ENCODE data around the gene TOM1L1. TPM values are rescaled to one million over a fixed set of nuclear protein-coding genes. Genes with fewer than 3 reads are reported as not detected.

TOM1L1 gene
- total and polyA plus RNA-seq, 7 experiments from 2014 or later: 0.19 TPM; not detected in 6

GRCh38 chr17:54951286-54951685, 50.6 kb downstream of the TOM1L1 start:
- no peak overlapping the region for H3K4me3 Mint-ChIP-seq
- POLR2A ChIA-PET: no interaction called here

DNA sequence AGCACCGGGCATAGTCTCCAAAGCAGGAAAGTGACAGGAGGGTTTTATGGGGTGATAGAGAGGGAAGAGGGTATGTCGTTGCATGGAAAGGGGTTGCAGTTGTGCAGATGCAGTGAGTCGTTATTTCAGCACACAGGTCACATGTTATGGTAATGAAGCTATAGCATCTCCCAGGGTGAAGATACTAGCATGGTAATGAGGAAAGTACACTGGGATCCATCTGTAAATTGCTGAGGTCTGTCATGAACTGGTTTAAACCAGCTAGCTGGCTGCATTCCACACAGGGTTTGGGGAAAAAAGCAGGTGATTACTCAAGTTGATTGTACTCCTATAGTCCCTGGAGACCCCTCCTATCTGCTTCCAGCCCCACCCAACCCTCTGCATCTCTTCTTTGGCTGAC, 56.1 kb downstream of the TOM1L1 start:
- no peaks in the 10 kb centered on the region for H3K9me3 ChIP-seq (ENCODE audit: control insufficient read depth in 2 of 3, low read length in 3 of 3)
- H3K9me3 Mint-ChIP-seq: no peaks in the 10 kb centered on the region
- H3K27ac ChIP-seq (ENCODE audit: low read depth, low read length): no peak overlapping the region
- peaks cover 14 to 31% (median 17%) of the 10 kb centered on the region in 5 donors for H3K36me3 Mint-ChIP-seq
- intact Hi-C loops (cut with micrococcal nuclease): no loop called here
- H3K27ac Mint-ChIP-seq: peak overlapping the region in 5 of 9 donors; percentile 9 to 69 (median 36)
- ATAC-seq (no peak), DNase-seq (no peak)
- no peaks in the 10 kb centered on the region for H3K27me3 Mint-ChIP-seq
- H3K4me3 ChIP-seq (ENCODE audit: low read length): no peak overlapping the region
- peaks cover 0 to 9% (median 0%) of the 10 kb centered on the region in 7 donors for H3K4me1 Mint-ChIP-seq
- ChIA-PET POLR2A (no interaction called here), CTCF (no interaction called here)
- peaks cover 0 to 27% (median 7%) of the 10 kb centered on the region in 3 experiments for H3K36me3 ChIP-seq (ENCODE audit: control insufficient read depth in 2 of 3, insufficient read depth in 3 of 3, low read length in 3 of 3)
- H3K27me3 ChIP-seq (ENCODE audit: control insufficient read depth in 2 of 2, insufficient read depth in 2 of 2, low read length in 2 of 2): no peaks in the 10 kb centered on the region
- no peak overlapping the region for H3K4me3 Mint-ChIP-seq
- no peaks in the 10 kb centered on the region for H3K4me1 ChIP-seq (ENCODE audit: control insufficient read depth in 2 of 2, insufficient read depth in 2 of 2, low read length in 2 of 2)

More at GRCh38 chr17:54951286-54951685, 50.6 kb downstream of the TOM1L1 start:
- Mint-ChIP-seq H3K36me3 (peaks cover 0 to 14% (median 5%) of the 10 kb centered on the region in 5 donors), H3K27ac (no peak overlapping the region), H3K27me3 (peaks cover 0 to 19% (median 0%) of the 10 kb centered on the region in 5 donors), H3K4me1 (peaks cover 0 to 4% (median 2%) of the 10 kb centered on the region in 7 donors), H3K9me3 (peaks cover 0 to 4% (median 0%) of the 10 kb centered on the region in 11 donors)
- no peaks in the 10 kb centered on the region for H3K4me1 ChIP-seq (ENCODE audit: control insufficient read depth in 2 of 2, insufficient read depth in 2 of 2, low read length in 2 of 2)
- H3K27ac ChIP-seq (ENCODE audit: low read depth, low read length): no peak overlapping the region
- H3K9me3 ChIP-seq (ENCODE audit: control insufficient read depth in 2 of 3, low read length in 3 of 3): no peaks in the 10 kb centered on the region
- H3K27me3 ChIP-seq (ENCODE audit: control insufficient read depth in 2 of 2, insufficient read depth in 2 of 2, low read length in 2 of 2): no peaks in the 10 kb centered on the region
- ATAC-seq (no peak), DNase-seq (no peak)
- H3K4me3 ChIP-seq (ENCODE audit: low read length): no peak overlapping the region
- CTCF ChIA-PET: no interaction called here
- H3K36me3 ChIP-seq (ENCODE audit: control insufficient read depth in 2 of 3, insufficient read depth in 3 of 3, low read length in 3 of 3): no peaks in the 10 kb centered on the region
- intact Hi-C loops (cut with micrococcal nuclease): no loop called here

- no peaks in the 10 kb centered on the region for H3K9me3 Mint-ChIP-seq
- ChIA-PET CTCF (interaction anchor here (0.7 kb wide), 1 partner anchor 59 kb away, joined by 3 read pairs; no protein-coding TSS in a partner anchor), POLR2A (interaction anchor here (1.0 kb wide), 1 partner anchor 9 kb away, joined by 3 read pairs; no protein-coding TSS in a partner anchor)
- H3K4me1 Mint-ChIP-seq: peaks cover 5 to 41% (median 30%) of the 10 kb centered on the region in 7 donors
- Histone ChIP-seq H3K9me3 (ENCODE audit: control insufficient read depth in 2 of 3, low read length in 3 of 3) (no peaks in the 10 kb centered on the region), H3K4me1 (ENCODE audit: control insufficient read depth in 2 of 2, insufficient read depth in 2 of 2, low read length in 2 of 2) (peaks cover 8 to 15% of the 10 kb centered on the region in 2 donors), H3K4me3 (ENCODE audit: low read length) (peak overlapping the region; percentile 98), H3K27me3 (ENCODE audit: control insufficient read depth in 2 of 2, insufficient read depth in 2 of 2, low read length in 2 of 2) (no peaks in the 10 kb centered on the region), H3K27ac (ENCODE audit: low read depth, low read length) (peak overlapping the region; percentile 85), H3K36me3 (ENCODE audit: control insufficient read depth in 2 of 3, insufficient read depth in 3 of 3, low read length in 3 of 3) (peaks cover 0 to 28% (median 8%) of the 10 kb centered on the region in 3 experiments)
- H3K27me3 Mint-ChIP-seq: no peaks in the 10 kb centered on the region
- no peak overlapping the region for H3K27ac Mint-ChIP-seq
- H3K4me3 Mint-ChIP-seq: no peak overlapping the region
- peaks cover 0 to 10% (median 3%) of the 10 kb centered on the region in 5 donors for H3K36me3 Mint-ChIP-seq
- DNase-seq (peak in 2 of 9 donors; percentile 0 to 46), ATAC-seq (peak; percentile 21)
- intact Hi-C loops (cut with micrococcal nuclease): loop anchor here (1.0 to 10.0 kb wide), 9 partner anchors 26 to 784 kb away; partner anchors contain the start of genes HLF (in 2 of the 2) and PCTP (in 1 of the 2)
Observed at GRCh38 chr17:54967621-54968261, 67.1 kb downstream of the TOM1L1 start.

GRCh38 chr17:54968262-54968987, 67.8 kb downstream of the TOM1L1 start, which contains the start of the genes COX11 and STXBP4:
Gene COX11 (minus strand): TSS chr17:54968654. CDS start chr17:54968646, 8 bp downstream.
Gene STXBP4 (plus strand): TSS chr17:54968765. CDS start chr17:54986220, 17,455 bp downstream.
- POLR2A ChIA-PET: interaction anchor here (0.6 to 1.0 kb wide), 2 partner anchors 9 to 446 kb away, joined by 3 read pairs; no protein-coding TSS in a partner anchor
- H3K27me3 ChIP-seq (ENCODE audit: control insufficient read depth in 2 of 2, insufficient read depth in 2 of 2, low read length in 2 of 2): no peaks in the 10 kb centered on the region

GRCh38 chr17:54968988-54969332, 68.3 kb downstream of the TOM1L1 start:
- ChIA-PET POLR2A (interaction anchor here (0.6 to 0.7 kb wide), 2 partner anchors 9 to 446 kb away, joined by 3 read pairs; no protein-coding TSS in a partner anchor), CTCF (interaction anchor here (1.1 kb wide), 1 partner anchor 23 kb away, joined by 3 read pairs; no protein-coding TSS in a partner anchor)
- Histone ChIP-seq H3K27me3 (ENCODE audit: control insufficient read depth in 2 of 2, insufficient read depth in 2 of 2, low read length in 2 of 2) (no peaks in the 10 kb centered on the region), H3K36me3 (ENCODE audit: control insufficient read depth in 2 of 3, insufficient read depth in 3 of 3, low read length in 3 of 3) (peaks cover 0 to 17% (median under 1%) of the 10 kb centered on the region in 3 experiments), H3K4me3 (ENCODE audit: low read length) (peak overlapping the region; percentile 98), H3K4me1 (ENCODE audit: control insufficient read depth in 2 of 2, insufficient read depth in 2 of 2, low read length in 2 of 2) (peaks cover 8 to 15% of the 10 kb centered on the region in 2 donors), H3K27ac (ENCODE audit: low read depth, low read length) (peak overlapping the region; percentile 85), H3K9me3 (ENCODE audit: control insufficient read depth in 2 of 3, low read length in 3 of 3) (no peaks in the 10 kb centered on the region)
- H3K27ac Mint-ChIP-seq: no peak overlapping the region
- DNase-seq (peak in 1 of 9 donors; percentile 40), ATAC-seq (peak; percentile 21)
- no peaks in the 10 kb centered on the region for H3K9me3 Mint-ChIP-seq
- peaks cover 0 to 6% (median 0%) of the 10 kb centered on the region in 5 donors for H3K36me3 Mint-ChIP-seq
- no peak overlapping the region for H3K4me3 Mint-ChIP-seq
- H3K27me3 Mint-ChIP-seq: no peaks in the 10 kb centered on the region
- H3K4me1 Mint-ChIP-seq: peaks cover 5 to 41% (median 30%) of the 10 kb centered on the region in 7 donors
- intact Hi-C loops (cut with micrococcal nuclease): loop anchor here (1.0 to 10.0 kb wide), 9 partner anchors 24 to 782 kb away; partner anchors contain the start of genes HLF (in 2 of the 2) and PCTP (in 1 of the 2)

More at GRCh38 chr17:54968262-54968987, 67.8 kb downstream of the TOM1L1 start, which contains the start of the genes COX11 and STXBP4:
- intact Hi-C loops (cut with micrococcal nuclease): loop anchor here (1.0 to 10.0 kb wide), 9 partner anchors 25 to 783 kb away; partner anchors contain the start of genes HLF (in 2 of the 2) and PCTP (in 1 of the 2)
- Mint-ChIP-seq H3K9me3 (no peaks in the 10 kb centered on the region), H3K27me3 (no peaks in the 10 kb centered on the region), H3K4me3 (no peak within 1 kb of the TSS), H3K27ac (no peak within 1 kb of the TSS), H3K4me1 (peaks cover 5 to 41% (median 30%) of the 10 kb centered on the region in 7 donors), H3K36me3 (peaks cover 0 to 9% (median 2%) of the 10 kb centered on the region in 5 donors)
- no peaks in the 10 kb centered on the region for H3K9me3 ChIP-seq (ENCODE audit: control insufficient read depth in 2 of 3, low read length in 3 of 3)
- H3K27ac ChIP-seq (ENCODE audit: low read depth, low read length): peak within 1 kb of the TSS; percentile 85
- DNase-seq (peak; percentile 88 to 96 (median 94)), ATAC-seq (peak; percentile 97)
- CTCF ChIA-PET: interaction anchor here (1.1 kb wide), 1 partner anchor 23 kb away, joined by 3 read pairs; no protein-coding TSS in a partner anchor
- peak within 1 kb of the TSS; percentile 98 for H3K4me3 ChIP-seq (ENCODE audit: low read length)
- peaks cover 0 to 22% (median 6%) of the 10 kb centered on the region in 3 experiments for H3K36me3 ChIP-seq (ENCODE audit: control insufficient read depth in 2 of 3, insufficient read depth in 3 of 3, low read length in 3 of 3)
- H3K4me1 ChIP-seq (ENCODE audit: control insufficient read depth in 2 of 2, insufficient read depth in 2 of 2, low read length in 2 of 2): peaks cover 8 to 15% of the 10 kb centered on the region in 2 donors

All from naive thymus-derived CD4-positive, alpha-beta T cell (primary cell).